Heart left ventricle (tissue), 13 donors: ENCODE measurements around the gene PCNT.

Experiments
- CTCF ChIP-seq, 12 donors: fragments of 200-600 bp; sonication (generic) in 4 of 12; IDR thresholded peaks; one replicate each; pipeline versions ENCODE4 v1.5.0 to v1.8.0; 2018 to 2022; ENCODE audit warnings: antibody characterized with exemption in 12 of 12, mild to moderate bottlenecking in 5 of 12
- POLR2A ChIP-seq, 2 donors: fragments of 450-650 bp; IDR thresholded peaks; one replicate each; pipeline ENCODE4 v1.6.1; 2017; ENCODE audit warnings: antibody characterized with exemption in 2 of 2, mild to moderate bottlenecking in 2 of 2, moderate library complexity in 2 of 2
- donor health status: ischemic (EF 13 %, LVEDD 7.1; RV severe dilation, severe dysfunction).
- donor health status: DM: no; HTN: yes; CAD: no.
- donor health status: DM: no; HTN: no; CAD: no.
- donor health status: ischemic (EF 25% LVEDD 6.9; RV normal size, moderate dysfunction).
- donor health status: ischemic (EF 25% LVEDD 5.7; RV mildly dilated, moderate dysfunction).
- donor health status: ischemic (EF 35%, LVEDD 5.7; RV mildly dilated, moderate dysfunction).
- donor health status: nonischemic (EF 11% LVEDD 7.7; RV severe dilation, severe dysfunction).
- donor health status: DM: yes; HTN: yes; CAD: no.
- donor health status: PGD.
- donor health status: ischemic (EF 29% LVEDD 5.4; RV normal size, mild dysfunction).
- donor health status: nonischemic (EF 23%, LVEDD 6.1; RV moderate dilation, normal function).

GRCh38 chr21:46286648-46287002, 37.3 kb upstream of the PCNT start:
- TF ChIP-seq POLR2A (IDR thresholded peaks at IDR 0.05) = no peak
- no peak for TF ChIP-seq CTCF (IDR thresholded peaks at IDR 0.05)
